Lower lobe of right lung (tissue), 2 donors: ENCODE measurements around the gene SORBS2. TPM values are rescaled to one million over a fixed set of nuclear protein-coding genes. Genes with fewer than 3 reads are reported as not detected.

ENCODE experiments used
- ATAC-seq, 2 donors: fragments of 200-7000 bp; cut with Tn5 transposase; one replicate each; pipeline ENCODE4 v1.9.1; 2020 to 2022; ENCODE audit warnings: mild to moderate bottlenecking in 2 of 2, moderate library complexity in 2 of 2
- DNase-seq: peaks from one replicate; pipeline ENCODE4 v3.0.0-alpha.2; 2020
- H3K27ac ChIP-seq: fragments of 200-600 bp; one replicate; pipeline ENCODE4 v1.8.0; 2022
- H3K27me3 ChIP-seq: fragments of 200-600 bp; one replicate; pipeline ENCODE4 v1.8.0; 2022; ENCODE audit warnings: low read depth
- H3K36me3 ChIP-seq: fragments of 200-600 bp; one replicate; pipeline ENCODE4 v1.8.0; 2022; ENCODE audit warnings: mild to moderate bottlenecking
- H3K4me1 ChIP-seq: fragments of 200-600 bp; one replicate; pipeline ENCODE4 v1.8.0; 2022
- H3K4me3 ChIP-seq: fragments of 200-600 bp; one replicate; pipeline ENCODE4 v1.8.0; 2022; ENCODE audit warnings: mild to moderate bottlenecking
- H3K9me3 ChIP-seq: fragments of 200-600 bp; one replicate; pipeline ENCODE4 v1.8.0; 2022
- intact Hi-C: fragments of 100-400 bp; cut with DNase I; formaldehyde crosslinking; loops from one replicate; pipeline ENCODE4 v1.11.0; 2022
- total RNA-seq: library from RNA; stranded (reverse); fragmentation: NEBNext Ultra II Directional; extraction: Animal tissue kit (Norgen Biotek cat#: 25700); gene quantifications from one replicate; pipeline ENCODE4 v1.2.1, GENCODE V29; 2021
- TF ChIP-seq, protein P1 (sequence below): fragments of 200-600 bp; IDR thresholded peaks from one replicate; pipeline ENCODE4 v1.8.0; 2022; ENCODE audit warnings: antibody characterized with exemption, mild to moderate bottlenecking
- donor health status: DM: no; HTN: yes; CAD: no; lungs with severe emphysema.

The SORBS2 gene
- total RNA-seq, 1 donor from 2014 or later = 49.3 TPM

GRCh38 chr4:185554365-185555126 is 257.4 kb downstream of the SORBS2 start:
- intact Hi-C loops = no loop called here
- Histone ChIP-seq H3K4me1 (no peaks in the 10 kb centered on the region), H3K27ac (no peak overlapping the region), H3K36me3 (no peaks in the 10 kb centered on the region), H3K27me3 (no peaks in the 10 kb centered on the region), H3K4me3 (no peak overlapping the region), H3K9me3 (no peaks in the 10 kb centered on the region)
- DNase-seq (no peak), ATAC-seq (peak; percentile 54 to 74)
- TF ChIP-seq, protein P1, sequence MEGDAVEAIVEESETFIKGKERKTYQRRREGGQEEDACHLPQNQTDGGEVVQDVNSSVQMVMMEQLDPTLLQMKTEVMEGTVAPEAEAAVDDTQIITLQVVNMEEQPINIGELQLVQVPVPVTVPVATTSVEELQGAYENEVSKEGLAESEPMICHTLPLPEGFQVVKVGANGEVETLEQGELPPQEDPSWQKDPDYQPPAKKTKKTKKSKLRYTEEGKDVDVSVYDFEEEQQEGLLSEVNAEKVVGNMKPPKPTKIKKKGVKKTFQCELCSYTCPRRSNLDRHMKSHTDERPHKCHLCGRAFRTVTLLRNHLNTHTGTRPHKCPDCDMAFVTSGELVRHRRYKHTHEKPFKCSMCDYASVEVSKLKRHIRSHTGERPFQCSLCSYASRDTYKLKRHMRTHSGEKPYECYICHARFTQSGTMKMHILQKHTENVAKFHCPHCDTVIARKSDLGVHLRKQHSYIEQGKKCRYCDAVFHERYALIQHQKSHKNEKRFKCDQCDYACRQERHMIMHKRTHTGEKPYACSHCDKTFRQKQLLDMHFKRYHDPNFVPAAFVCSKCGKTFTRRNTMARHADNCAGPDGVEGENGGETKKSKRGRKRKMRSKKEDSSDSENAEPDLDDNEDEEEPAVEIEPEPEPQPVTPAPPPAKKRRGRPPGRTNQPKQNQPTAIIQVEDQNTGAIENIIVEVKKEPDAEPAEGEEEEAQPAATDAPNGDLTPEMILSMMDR = no peak

GRCh38 chr4:185552254-185552653 is 259.7 kb downstream of the SORBS2 start:
- Histone ChIP-seq H3K9me3 (no peaks in the 10 kb centered on the region), H3K27ac (no peak overlapping the region), H3K4me1 (no peaks in the 10 kb centered on the region), H3K27me3 (no peaks in the 10 kb centered on the region), H3K4me3 (no peak overlapping the region), H3K36me3 (no peaks in the 10 kb centered on the region)
- DNase-seq (no peak), ATAC-seq (no peak)
- intact Hi-C loops = no loop called here
- TF ChIP-seq, protein P1 = no peak

- Histone ChIP-seq H3K4me3 (no peak overlapping the region), H3K9me3 (no peaks in the 10 kb centered on the region), H3K4me1 (no peaks in the 10 kb centered on the region), H3K36me3 (no peaks in the 10 kb centered on the region), H3K27ac (no peak overlapping the region), H3K27me3 (no peaks in the 10 kb centered on the region)
- ATAC-seq (no peak), DNase-seq (no peak)
- TF ChIP-seq, protein P1 = no peak
- intact Hi-C loops = no loop called here
Measured at GRCh38 chr4:185550933-185551332, 261.1 kb downstream of the SORBS2 start.

- DNase-seq = no peak
- ATAC-seq = no peak
- H3K27ac ChIP-seq = no peak overlapping the region
- no peaks in the 10 kb centered on the region for H3K9me3 ChIP-seq
- no peaks in the 10 kb centered on the region for H3K36me3 ChIP-seq
- intact Hi-C loops = no loop called here
- H3K4me1 ChIP-seq = no peaks in the 10 kb centered on the region
- TF ChIP-seq, protein P1 = no peak
- no peak overlapping the region for H3K4me3 ChIP-seq
- H3K27me3 ChIP-seq = no peaks in the 10 kb centered on the region
Measured at GRCh38 chr4:185549095-185549639, 262.8 kb downstream of the SORBS2 start.

DNA sequence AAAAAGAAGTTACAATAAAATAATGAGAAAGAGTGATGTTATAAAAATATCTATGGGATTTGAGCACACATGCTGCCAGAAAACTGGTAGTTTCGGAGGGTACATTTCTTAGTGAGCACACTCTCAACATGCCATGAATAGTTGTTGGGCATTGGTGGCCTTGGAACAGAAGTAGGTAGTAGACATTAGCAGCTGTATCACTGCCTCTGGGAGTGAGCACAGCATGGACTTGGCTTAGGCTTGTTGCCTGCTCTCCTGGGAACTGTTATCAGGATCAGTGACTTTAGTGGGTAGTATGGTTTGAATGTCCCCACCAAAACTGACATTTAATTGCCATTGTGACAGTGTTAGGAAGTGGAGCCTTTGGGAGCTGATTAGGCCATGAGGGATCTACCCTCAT is 263.4 kb downstream of the SORBS2 start:
- intact Hi-C loops = no loop called here
- H3K27ac ChIP-seq = no peak overlapping the region
- no peaks in the 10 kb centered on the region for H3K36me3 ChIP-seq
- no peak for DNase-seq
- no peaks in the 10 kb centered on the region for H3K9me3 ChIP-seq
- TF ChIP-seq, protein P1 = no peak
- no peak for ATAC-seq
- no peaks in the 10 kb centered on the region for H3K4me1 ChIP-seq
- no peak overlapping the region for H3K4me3 ChIP-seq
- no peaks in the 10 kb centered on the region for H3K27me3 ChIP-seq
